Spleen (tissue), 7 donors: ENCODE results near the gene CTNNBL1.
A peak's percentile ranks its signal among the peaks of the same experiment; 100 is the strongest.

Source experiments
- CTCF ChIP-seq, 11 experiments: fragments of 200-600 bp in 7 of 11; fragments of 450-650 bp in 4 of 11; sonication (generic) in 4 of 11; IDR thresholded peaks in 8 of 11; conservative IDR thresholded peaks in 3 of 11; 1 replicate in 7 of 11; 2 replicates in 4 of 11; pipeline versions ENCODE4 v1.4.0 to v1.8.0; 2016 to 2021; ENCODE audit warnings: antibody characterized with exemption in 11 of 11, inconsistent platforms in 4 of 11, mild to moderate bottlenecking in 1 of 11
- POLR2A ChIP-seq, 3 donors: fragments of 450-650 bp; IDR thresholded peaks; one replicate each; pipeline ENCODE4 v1.5.1; 2017; ENCODE audit warnings: antibody characterized with exemption in 3 of 3, mild to moderate bottlenecking in 1 of 3
- POLR2AphosphoS5 ChIP-seq, 3 donors: sonication (generic); formaldehyde crosslinking; IDR thresholded peaks; one replicate each; pipeline ENCODE4 v1.5.1; 2017; ENCODE audit warnings: antibody characterized with exemption in 3 of 3
- donor health status: DM: no; HTN: no; CAD: no; lungs with moderate emphysema.
- donor health status: DM: no; HTN: no; CAD: no.
- donor health status: DM: no; HTN: no; CAD: no.

GRCh38 chr20:37693635-37694626 is at the start of gene CTNNBL1:
- TF ChIP-seq CTCF (IDR thresholded peaks at IDR 0.05 in 8 of 11, conservative IDR thresholded peaks at IDR 0.05 in 3 of 11) (peak in 3 of 11 experiments; percentile 13 to 32 (median 13)), POLR2AphosphoS5 (IDR thresholded peaks at IDR 0.05) (peak; percentile 98 to 99 (median 99)), POLR2A (IDR thresholded peaks at IDR 0.05) (peak; percentile 53 to 85 (median 60))
